Mesendoderm (in vitro differentiated cells): ENCODE data around the gene METTL18.

Experiments used
- DNase-seq: peaks from one replicate; pipeline ENCODE4 v3.0.0; 2013
- H2AK5ac ChIP-seq: 2 replicates; pipeline ENCODE4 v1.6.1; 2013; ENCODE audit warnings: low read length, inconsistent platforms
- H2BK120ac ChIP-seq: 2 replicates; pipeline ENCODE4 v1.6.1; 2013; ENCODE audit warnings: low read depth, mild to moderate bottlenecking, low read length, moderate library complexity, mixed read lengths
- H2BK15ac ChIP-seq: replicated peaks from 2 replicates; pipeline ENCODE4 v1.6.1; 2013; ENCODE audit warnings: low read depth, mild to moderate bottlenecking, moderate library complexity
- H2BK5ac ChIP-seq: 2 replicates; pipeline ENCODE4 v1.6.1; 2013; ENCODE audit warnings: low read length, inconsistent platforms
- H3K18ac ChIP-seq: 2 replicates; pipeline ENCODE4 v1.6.1; 2013; ENCODE audit warnings: mild to moderate bottlenecking, low read length, mixed read lengths
- H3K23ac ChIP-seq: one replicate; pipeline ENCODE4 v1.6.1; 2013; ENCODE audit warnings: low read length
- H3K27ac ChIP-seq: 2 replicates; pipeline ENCODE4 v1.5.1; 2013; ENCODE audit warnings: low read depth, mild to moderate bottlenecking, inconsistent platforms, low read length, moderate library complexity
- H3K27me3 ChIP-seq: 2 replicates; pipeline ENCODE4 v1.6.1; 2013; ENCODE audit warnings: low read length, control low read depth, mild to moderate bottlenecking, inconsistent platforms; ENCODE audit not compliant: insufficient read depth, poor library complexity
- H3K36me3 ChIP-seq: 2 replicates; pipeline ENCODE4 v1.6.1; 2013; ENCODE audit warnings: low read length, inconsistent platforms; ENCODE audit not compliant: control insufficient read depth, insufficient read depth
- H3K4ac ChIP-seq: one replicate; pipeline ENCODE4 v1.6.1; 2013; ENCODE audit warnings: low read depth, mild to moderate bottlenecking, low read length, moderate library complexity
- H3K4me1 ChIP-seq: 2 replicates; pipeline ENCODE4 v1.6.1; 2013; ENCODE audit warnings: low read depth, low read length, inconsistent platforms; ENCODE audit not compliant: control insufficient read depth
- H3K4me2 ChIP-seq: 2 replicates; pipeline ENCODE4 v1.6.1; 2013; ENCODE audit warnings: low read length
- H3K4me3 ChIP-seq: 2 replicates; pipeline ENCODE4 v1.5.1; 2013; ENCODE audit warnings: mild to moderate bottlenecking, low read length
- H3K56ac ChIP-seq: one replicate; pipeline ENCODE4 v1.6.1; 2013; ENCODE audit warnings: low read length
- H3K79me1 ChIP-seq: 2 replicates; pipeline ENCODE4 v1.6.1; 2013; ENCODE audit warnings: low read length, inconsistent platforms
- H3K79me2 ChIP-seq: 2 replicates; pipeline ENCODE4 v1.6.1; 2013; ENCODE audit warnings: mild to moderate bottlenecking, low read length; ENCODE audit not compliant: control insufficient read depth, insufficient read depth
- H3K9ac ChIP-seq: 2 replicates; pipeline ENCODE4 v1.6.1; 2013; ENCODE audit warnings: low read length, inconsistent platforms
- H4K5ac ChIP-seq: one replicate; pipeline ENCODE4 v1.6.1; 2013; ENCODE audit warnings: low read length
- H4K8ac ChIP-seq: one replicate; pipeline ENCODE4 v1.6.1; 2013; ENCODE audit warnings: low read depth, mild to moderate bottlenecking, control low read depth, low read length, moderate library complexity
- WGBS: extraction: QIAGEN DNeasy Blood & Tissue Kit; methylation state at CpG from one replicate; pipeline ENCODE4 v1.1.7; 2013; ENCODE audit warnings: low lambda C conversion rate, missing lambda C conversion rate; ENCODE audit not compliant: insufficient coverage; ENCODE audit errors: extremely low coverage; 5-methylcytosine and 5-hydroxymethylcytosine counted together

The METTL18 gene

DNA sequence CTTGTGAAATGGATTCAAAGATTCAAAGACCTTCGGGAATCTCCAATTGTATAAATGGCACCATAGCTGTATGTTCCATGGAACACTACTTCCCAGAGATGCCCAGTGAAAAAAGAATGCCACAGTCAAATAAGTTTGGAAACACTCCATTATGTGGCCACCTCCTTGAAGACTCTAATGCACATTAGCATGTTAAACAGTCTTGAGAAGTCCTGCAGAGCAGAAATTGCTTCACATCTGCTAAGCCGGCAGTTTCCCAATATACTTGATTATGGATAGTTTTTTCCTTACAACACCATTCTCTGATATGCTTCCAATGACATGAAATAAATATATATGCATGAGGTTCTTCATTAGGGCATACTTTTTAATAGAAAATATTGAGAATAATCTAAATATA is 48.2 kb downstream of the METTL18 start:
- no peak overlapping the region for H4K5ac ChIP-seq
- no peak overlapping the region for H2BK15ac ChIP-seq
- no peak overlapping the region for H3K18ac ChIP-seq
- H3K4me3 ChIP-seq = no peak overlapping the region
- H2BK120ac ChIP-seq = no peak overlapping the region
- no peak overlapping the region for H3K4ac ChIP-seq
- H3K36me3 ChIP-seq = no peaks in the 10 kb centered on the region
- no peak for DNase-seq
- H3K27ac ChIP-seq = no peak overlapping the region
- no CpG with 5 or more reads among the region's 2 CpGs for whole genome bisulfite sequencing
- H4K8ac ChIP-seq = no peak overlapping the region
- H3K4me1 ChIP-seq = no peaks in the 10 kb centered on the region
- no peak overlapping the region for H3K9ac ChIP-seq
- no peak overlapping the region for H3K23ac ChIP-seq
- no peak overlapping the region for H2BK5ac ChIP-seq
- H3K79me2 ChIP-seq = no peaks in the 10 kb centered on the region
- H3K79me1 ChIP-seq = no peaks in the 10 kb centered on the region
- no peak overlapping the region for H3K4me2 ChIP-seq
- no peaks in the 10 kb centered on the region for H3K27me3 ChIP-seq
- H3K56ac ChIP-seq = no peak overlapping the region
- no peak overlapping the region for H2AK5ac ChIP-seq

DNA sequence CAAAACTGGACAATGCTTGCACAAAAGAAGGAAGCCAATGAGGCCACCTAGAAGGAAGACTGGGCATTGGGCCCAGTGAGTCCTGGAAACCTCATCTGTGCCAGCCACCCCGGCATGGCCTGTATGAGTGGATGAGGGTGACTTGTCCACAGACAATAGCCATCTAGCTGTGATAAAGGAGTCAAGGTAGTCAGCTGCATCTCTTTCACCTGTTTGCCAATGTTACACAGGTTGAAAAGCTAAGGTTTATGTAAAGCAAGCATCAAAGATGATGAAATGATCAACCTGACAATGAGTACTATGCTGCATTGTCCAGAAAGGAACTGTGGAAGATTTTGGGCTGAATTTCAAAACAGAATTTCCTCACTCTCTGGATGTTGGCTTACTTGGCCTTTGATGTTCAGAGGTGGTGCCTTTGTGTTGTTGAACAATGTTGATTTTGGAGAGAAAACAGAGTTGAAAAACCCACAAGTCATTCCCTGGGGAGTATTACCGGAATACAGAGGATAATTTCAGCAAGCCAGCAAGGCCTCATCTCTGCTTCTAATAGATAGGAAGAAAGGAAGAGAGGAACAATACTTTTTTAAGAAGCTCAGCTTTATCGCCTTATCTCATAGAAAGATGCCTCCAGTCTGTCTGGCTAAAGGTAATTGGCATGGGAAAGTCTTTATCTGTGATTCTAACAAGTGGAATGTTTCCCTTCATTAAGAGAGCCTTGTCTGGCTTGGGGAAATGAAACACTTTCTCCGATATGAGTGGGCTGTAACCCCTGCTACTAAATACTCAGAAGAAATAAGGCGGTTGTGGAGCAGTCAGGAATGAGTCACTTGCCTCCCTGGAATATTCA is 49.5 kb downstream of the METTL18 start:
- H3K27me3 ChIP-seq = no peaks in the 10 kb centered on the region
- no peak overlapping the region for H2BK5ac ChIP-seq
- no peak overlapping the region for H3K56ac ChIP-seq
- H3K79me1 ChIP-seq = no peaks in the 10 kb centered on the region
- no peak overlapping the region for H3K9ac ChIP-seq
- no peaks in the 10 kb centered on the region for H3K4me1 ChIP-seq
- no peak overlapping the region for H2AK5ac ChIP-seq
- no peak overlapping the region for H3K4me3 ChIP-seq
- no peak overlapping the region for H2BK120ac ChIP-seq
- no peak overlapping the region for H3K4ac ChIP-seq
- H2BK15ac ChIP-seq = no peak overlapping the region
- no peak overlapping the region for H4K5ac ChIP-seq
- no peak overlapping the region for H3K27ac ChIP-seq
- WGBS = no CpG with 5 or more reads among the region's 5 CpGs
- H4K8ac ChIP-seq = no peak overlapping the region
- no peak overlapping the region for H3K23ac ChIP-seq
- H3K36me3 ChIP-seq = no peaks in the 10 kb centered on the region
- peak; percentile 45 for DNase-seq
- no peak overlapping the region for H3K4me2 ChIP-seq
- H3K18ac ChIP-seq = no peak overlapping the region
- H3K79me2 ChIP-seq = no peaks in the 10 kb centered on the region
